ENCODE results near the gene PLCXD3.

DNA sequence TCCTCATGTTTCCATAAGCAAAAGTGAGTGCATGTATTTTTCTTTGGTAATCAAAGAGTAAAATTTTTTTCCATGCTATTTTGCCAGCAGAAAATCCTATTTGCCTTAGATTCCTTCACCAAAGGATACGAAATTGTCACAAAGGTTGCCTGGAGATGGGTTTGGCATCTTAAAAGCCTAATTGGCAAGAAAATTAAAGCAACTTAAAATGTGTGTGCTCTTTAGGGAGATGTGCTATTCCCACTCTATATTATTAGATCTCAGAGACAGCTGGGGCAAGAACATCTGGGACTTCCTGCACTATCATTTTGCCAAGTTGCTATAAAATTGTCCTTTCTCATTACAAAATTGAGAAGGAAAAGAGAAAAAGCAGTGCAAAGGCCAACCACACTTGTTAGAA is 146.1 kb downstream of the PLCXD3 start:
- TF ChIP-seq, protein P1, sequence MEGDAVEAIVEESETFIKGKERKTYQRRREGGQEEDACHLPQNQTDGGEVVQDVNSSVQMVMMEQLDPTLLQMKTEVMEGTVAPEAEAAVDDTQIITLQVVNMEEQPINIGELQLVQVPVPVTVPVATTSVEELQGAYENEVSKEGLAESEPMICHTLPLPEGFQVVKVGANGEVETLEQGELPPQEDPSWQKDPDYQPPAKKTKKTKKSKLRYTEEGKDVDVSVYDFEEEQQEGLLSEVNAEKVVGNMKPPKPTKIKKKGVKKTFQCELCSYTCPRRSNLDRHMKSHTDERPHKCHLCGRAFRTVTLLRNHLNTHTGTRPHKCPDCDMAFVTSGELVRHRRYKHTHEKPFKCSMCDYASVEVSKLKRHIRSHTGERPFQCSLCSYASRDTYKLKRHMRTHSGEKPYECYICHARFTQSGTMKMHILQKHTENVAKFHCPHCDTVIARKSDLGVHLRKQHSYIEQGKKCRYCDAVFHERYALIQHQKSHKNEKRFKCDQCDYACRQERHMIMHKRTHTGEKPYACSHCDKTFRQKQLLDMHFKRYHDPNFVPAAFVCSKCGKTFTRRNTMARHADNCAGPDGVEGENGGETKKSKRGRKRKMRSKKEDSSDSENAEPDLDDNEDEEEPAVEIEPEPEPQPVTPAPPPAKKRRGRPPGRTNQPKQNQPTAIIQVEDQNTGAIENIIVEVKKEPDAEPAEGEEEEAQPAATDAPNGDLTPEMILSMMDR (IDR thresholded peaks at IDR 0.05): no peak
- TF ChIP-seq JUN (CRISPR knock-in tag; IDR thresholded peaks at IDR 0.05) (no peak), GABPB1 (CRISPR knock-in tag; IDR thresholded peaks at IDR 0.05) (no peak), CREB1 (CRISPR knock-in tag; IDR thresholded peaks at IDR 0.05) (no peak), ZNF232 (CRISPR knock-in tag; IDR thresholded peaks at IDR 0.05) (no peak), NR3C1 (CRISPR knock-in tag; conservative IDR thresholded peaks at IDR 0.05; ENCODE audit: low read depth) (no peak)
- TF ChIP-seq, protein P2, sequence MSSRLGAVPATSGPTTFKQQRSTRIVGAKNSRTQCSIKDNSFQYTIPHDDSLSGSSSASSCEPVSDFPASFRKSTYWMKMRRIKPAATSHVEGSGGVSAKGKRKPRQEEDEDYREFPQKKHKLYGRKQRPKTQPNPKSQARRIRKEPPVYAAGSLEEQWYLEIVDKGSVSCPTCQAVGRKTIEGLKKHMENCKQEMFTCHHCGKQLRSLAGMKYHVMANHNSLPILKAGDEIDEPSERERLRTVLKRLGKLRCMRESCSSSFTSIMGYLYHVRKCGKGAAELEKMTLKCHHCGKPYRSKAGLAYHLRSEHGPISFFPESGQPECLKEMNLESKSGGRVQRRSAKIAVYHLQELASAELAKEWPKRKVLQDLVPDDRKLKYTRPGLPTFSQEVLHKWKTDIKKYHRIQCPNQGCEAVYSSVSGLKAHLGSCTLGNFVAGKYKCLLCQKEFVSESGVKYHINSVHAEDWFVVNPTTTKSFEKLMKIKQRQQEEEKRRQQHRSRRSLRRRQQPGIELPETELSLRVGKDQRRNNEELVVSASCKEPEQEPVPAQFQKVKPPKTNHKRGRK (CRISPR knock-in tag; IDR thresholded peaks at IDR 0.05; ENCODE audit: borderline replicate concordance): no peak
- TF ChIP-seq, protein P3, sequence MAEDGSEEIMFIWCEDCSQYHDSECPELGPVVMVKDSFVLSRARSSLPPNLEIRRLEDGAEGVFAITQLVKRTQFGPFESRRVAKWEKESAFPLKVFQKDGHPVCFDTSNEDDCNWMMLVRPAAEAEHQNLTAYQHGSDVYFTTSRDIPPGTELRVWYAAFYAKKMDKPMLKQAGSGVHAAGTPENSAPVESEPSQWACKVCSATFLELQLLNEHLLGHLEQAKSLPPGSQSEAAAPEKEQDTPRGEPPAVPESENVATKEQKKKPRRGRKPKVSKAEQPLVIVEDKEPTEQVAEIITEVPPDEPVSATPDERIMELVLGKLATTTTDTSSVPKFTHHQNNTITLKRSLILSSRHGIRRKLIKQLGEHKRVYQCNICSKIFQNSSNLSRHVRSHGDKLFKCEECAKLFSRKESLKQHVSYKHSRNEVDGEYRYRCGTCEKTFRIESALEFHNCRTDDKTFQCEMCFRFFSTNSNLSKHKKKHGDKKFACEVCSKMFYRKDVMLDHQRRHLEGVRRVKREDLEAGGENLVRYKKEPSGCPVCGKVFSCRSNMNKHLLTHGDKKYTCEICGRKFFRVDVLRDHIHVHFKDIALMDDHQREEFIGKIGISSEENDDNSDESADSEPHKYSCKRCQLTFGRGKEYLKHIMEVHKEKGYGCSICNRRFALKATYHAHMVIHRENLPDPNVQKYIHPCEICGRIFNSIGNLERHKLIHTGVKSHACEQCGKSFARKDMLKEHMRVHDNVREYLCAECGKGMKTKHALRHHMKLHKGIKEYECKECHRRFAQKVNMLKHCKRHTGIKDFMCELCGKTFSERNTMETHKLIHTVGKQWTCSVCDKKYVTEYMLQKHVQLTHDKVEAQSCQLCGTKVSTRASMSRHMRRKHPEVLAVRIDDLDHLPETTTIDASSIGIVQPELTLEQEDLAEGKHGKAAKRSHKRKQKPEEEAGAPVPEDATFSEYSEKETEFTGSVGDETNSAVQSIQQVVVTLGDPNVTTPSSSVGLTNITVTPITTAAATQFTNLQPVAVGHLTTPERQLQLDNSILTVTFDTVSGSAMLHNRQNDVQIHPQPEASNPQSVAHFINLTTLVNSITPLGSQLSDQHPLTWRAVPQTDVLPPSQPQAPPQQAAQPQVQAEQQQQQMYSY (CRISPR knock-in tag; IDR thresholded peaks at IDR 0.05): no peak
- TF ChIP-seq, protein P4, sequence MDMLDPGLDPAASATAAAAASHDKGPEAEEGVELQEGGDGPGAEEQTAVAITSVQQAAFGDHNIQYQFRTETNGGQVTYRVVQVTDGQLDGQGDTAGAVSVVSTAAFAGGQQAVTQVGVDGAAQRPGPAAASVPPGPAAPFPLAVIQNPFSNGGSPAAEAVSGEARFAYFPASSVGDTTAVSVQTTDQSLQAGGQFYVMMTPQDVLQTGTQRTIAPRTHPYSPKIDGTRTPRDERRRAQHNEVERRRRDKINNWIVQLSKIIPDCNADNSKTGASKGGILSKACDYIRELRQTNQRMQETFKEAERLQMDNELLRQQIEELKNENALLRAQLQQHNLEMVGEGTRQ (CRISPR knock-in tag; IDR thresholded peaks at IDR 0.05): no peak
- TF ChIP-seq, protein P5, sequence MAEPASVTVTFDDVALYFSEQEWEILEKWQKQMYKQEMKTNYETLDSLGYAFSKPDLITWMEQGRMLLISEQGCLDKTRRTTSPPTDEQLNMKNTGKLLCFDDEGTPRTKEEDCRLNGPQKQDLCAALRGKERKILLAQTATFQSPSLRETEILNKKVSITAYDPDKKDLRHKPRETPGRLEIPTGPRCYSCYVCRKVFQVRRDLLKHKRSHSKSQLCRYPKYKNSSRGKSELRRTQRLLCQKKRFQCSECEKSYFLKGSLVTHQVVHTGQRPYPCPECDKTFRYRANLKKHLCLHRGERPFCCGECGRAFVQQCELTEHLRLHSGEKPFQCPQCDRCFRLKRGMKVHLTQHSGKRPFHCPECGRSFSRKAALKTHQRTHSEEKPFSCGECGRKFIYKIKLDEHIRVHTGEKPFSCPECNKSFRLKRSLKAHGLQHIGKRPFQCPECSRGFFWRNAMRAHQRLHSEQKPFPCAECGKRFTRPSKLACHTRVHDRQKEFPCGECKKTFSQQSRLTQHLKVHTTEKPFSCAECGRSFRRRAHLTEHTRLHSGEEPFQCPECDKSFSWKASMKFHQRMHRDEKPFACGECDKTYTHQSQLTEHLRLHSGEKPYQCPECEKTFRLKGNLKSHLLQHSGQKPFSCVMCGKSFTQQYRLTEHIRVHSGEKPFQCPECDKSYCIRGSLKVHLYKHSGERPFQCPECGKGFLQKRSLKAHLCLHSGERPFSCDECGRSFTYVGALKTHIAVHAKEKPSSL (CRISPR knock-in tag; conservative IDR thresholded peaks at IDR 0.05): no peak

Measured in WTC11 (cell line).